ENCODE measurements around the gene CABP7.

The CABP7 gene

GRCh38 chr22:29703569-29704195 lies 16.1 kb upstream of the CABP7 start:
- H3K4me1 ChIP-seq (ENCODE audit: insufficient read depth, low read length), result peaks cover 30% of the 10 kb centered on the region
- H3K27ac ChIP-seq (ENCODE audit: low read length), result no peak overlapping the region
- H3K9ac ChIP-seq (ENCODE audit: low read depth, low read length), result no peak overlapping the region
- H3K9me3 ChIP-seq (ENCODE audit: insufficient read depth, low read depth, low read length), result no peaks in the 10 kb centered on the region
- H3K27me3 ChIP-seq (ENCODE audit: insufficient read depth, low read length), result peaks cover 65% of the 10 kb centered on the region
- H3K4me3 ChIP-seq (ENCODE audit: low read length), result peak overlapping the region; percentile 51
- no peaks in the 10 kb centered on the region for H3K36me3 ChIP-seq (ENCODE audit: insufficient read depth, low read depth, low read length)

DNA sequence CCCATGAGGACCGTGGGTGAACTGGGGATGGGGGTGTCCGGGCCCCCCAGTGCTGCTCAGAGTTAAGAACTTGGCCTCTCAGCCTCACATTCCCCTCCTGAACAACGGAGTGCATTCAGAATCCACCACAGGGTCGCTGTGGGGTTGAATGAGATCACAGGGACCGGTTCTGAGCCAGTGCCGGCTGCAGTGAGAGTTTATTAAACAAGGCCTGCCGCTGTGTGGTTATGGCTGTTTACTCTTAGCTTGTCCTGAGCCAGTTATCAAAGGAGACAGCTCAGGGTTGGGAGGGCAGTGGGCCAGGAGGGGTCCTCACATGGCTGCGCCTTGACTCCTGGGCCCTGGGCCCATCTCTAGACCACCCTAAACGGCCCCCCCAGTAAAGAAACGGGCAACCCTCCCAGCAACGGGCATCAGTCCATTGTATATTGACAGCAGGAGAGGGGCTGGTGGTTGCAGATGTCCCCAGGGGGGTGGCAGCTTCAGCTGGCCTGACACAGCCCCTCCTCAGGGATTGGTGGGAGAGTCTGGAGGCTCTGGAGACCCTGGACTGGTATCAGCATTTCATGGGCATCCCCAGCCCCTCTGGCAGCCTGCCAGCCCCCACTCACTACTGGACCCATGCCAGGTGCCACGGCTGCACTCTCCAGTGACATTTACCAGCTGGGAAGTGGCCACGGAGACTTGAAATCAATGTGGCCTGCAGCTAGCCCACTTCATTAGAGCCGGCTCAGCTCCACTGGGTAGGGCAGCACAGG lies 15.1 kb upstream of the CABP7 start:
- no peak overlapping the region for H3K4me3 ChIP-seq (ENCODE audit: low read length)
- H3K9me3 ChIP-seq (ENCODE audit: insufficient read depth, low read depth, low read length), result no peaks in the 10 kb centered on the region
- H3K27me3 ChIP-seq (ENCODE audit: insufficient read depth, low read length), result peaks cover 63% of the 10 kb centered on the region
- H3K9ac ChIP-seq (ENCODE audit: low read depth, low read length), result no peak overlapping the region
- no peak overlapping the region for H3K27ac ChIP-seq (ENCODE audit: low read length)
- H3K36me3 ChIP-seq (ENCODE audit: insufficient read depth, low read depth, low read length), result no peaks in the 10 kb centered on the region
- peaks cover 30% of the 10 kb centered on the region for H3K4me1 ChIP-seq (ENCODE audit: insufficient read depth, low read length)

DNA sequence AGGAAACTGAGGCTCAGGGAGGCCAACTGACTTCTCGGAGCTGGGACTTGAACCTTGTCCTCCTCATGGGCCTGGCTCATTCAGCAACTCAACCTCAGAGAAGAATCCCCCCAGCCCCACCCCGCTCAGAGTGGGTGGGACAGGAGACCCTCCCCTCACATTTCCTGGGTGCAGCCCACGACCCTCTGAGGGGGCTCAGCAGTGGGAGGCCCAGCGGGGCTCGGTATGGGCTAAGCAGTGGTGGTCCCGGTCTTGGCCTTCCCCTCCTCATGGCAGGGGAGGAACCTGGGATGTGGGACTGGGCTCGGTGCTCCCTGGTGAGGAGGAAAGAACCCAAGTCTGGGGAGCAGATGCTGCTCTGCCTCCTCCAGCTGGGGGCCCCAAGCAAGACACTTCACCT lies 14.2 kb upstream of the CABP7 start:
- Histone ChIP-seq H3K4me3 (ENCODE audit: low read length) (no peak overlapping the region), H3K4me1 (ENCODE audit: insufficient read depth, low read length) (peaks cover 24% of the 10 kb centered on the region), H3K27ac (ENCODE audit: low read length) (no peak overlapping the region), H3K9ac (ENCODE audit: low read depth, low read length) (no peak overlapping the region), H3K27me3 (ENCODE audit: insufficient read depth, low read length) (peaks cover 53% of the 10 kb centered on the region), H3K9me3 (ENCODE audit: insufficient read depth, low read depth, low read length) (no peaks in the 10 kb centered on the region), H3K36me3 (ENCODE audit: insufficient read depth, low read depth, low read length) (no peaks in the 10 kb centered on the region)

DNA sequence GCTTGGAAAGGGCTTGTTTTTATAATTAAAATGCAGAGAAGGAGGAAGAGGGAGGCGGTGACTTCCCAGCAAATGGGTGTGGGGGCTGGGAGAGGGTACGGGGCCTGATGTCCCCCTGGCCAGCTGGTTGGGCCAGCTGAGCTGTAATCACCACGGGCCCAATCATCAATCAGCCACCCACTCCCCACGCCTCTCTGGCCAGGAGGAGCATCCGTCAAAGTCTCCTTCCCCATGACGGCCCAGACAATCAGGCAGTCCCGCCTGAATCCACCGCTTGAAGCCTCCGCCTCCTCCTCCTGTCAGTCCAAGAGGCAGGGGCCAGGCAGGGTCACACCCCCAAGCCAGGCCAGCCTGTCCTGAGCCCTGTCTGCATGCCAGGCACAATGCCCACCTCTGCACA lies 13.3 kb upstream of the CABP7 start:
- H3K9ac ChIP-seq (ENCODE audit: low read depth, low read length), result no peak overlapping the region
- H3K27me3 ChIP-seq (ENCODE audit: insufficient read depth, low read length), result peaks cover 45% of the 10 kb centered on the region
- no peaks in the 10 kb centered on the region for H3K9me3 ChIP-seq (ENCODE audit: insufficient read depth, low read depth, low read length)
- H3K4me1 ChIP-seq (ENCODE audit: insufficient read depth, low read length), result peaks cover 20% of the 10 kb centered on the region
- no peak overlapping the region for H3K27ac ChIP-seq (ENCODE audit: low read length)
- no peaks in the 10 kb centered on the region for H3K36me3 ChIP-seq (ENCODE audit: insufficient read depth, low read depth, low read length)
- H3K4me3 ChIP-seq (ENCODE audit: low read length), result no peak overlapping the region

DNA sequence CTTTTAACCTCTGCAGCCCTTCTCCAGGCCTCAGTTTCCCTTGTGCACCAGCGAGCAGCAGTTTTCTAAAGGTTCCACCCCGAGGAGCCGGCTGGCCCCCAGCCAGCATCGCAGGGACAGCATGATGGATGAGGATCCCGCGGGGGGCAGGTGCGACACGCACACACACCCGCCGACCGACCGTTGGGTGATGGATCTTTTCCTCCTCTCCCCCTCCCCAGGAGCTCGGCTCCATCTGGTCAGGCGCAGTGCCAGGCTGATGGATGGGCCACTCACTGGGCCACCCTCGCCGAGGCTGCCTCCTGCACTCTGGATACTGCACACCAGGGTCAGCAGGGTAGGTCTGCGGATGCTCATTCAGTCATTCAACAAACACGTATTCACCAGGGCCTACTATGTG lies 12.8 kb upstream of the CABP7 start:
- H3K9ac ChIP-seq (ENCODE audit: low read depth, low read length), result no peak overlapping the region
- peaks cover 16% of the 10 kb centered on the region for H3K4me1 ChIP-seq (ENCODE audit: insufficient read depth, low read length)

GRCh38 chr22:29707471-29707870 lies 12.3 kb upstream of the CABP7 start:
- H3K4me1 ChIP-seq (ENCODE audit: insufficient read depth, low read length), result peaks cover 13% of the 10 kb centered on the region
- no peak overlapping the region for H3K27ac ChIP-seq (ENCODE audit: low read length)
- peaks cover 39% of the 10 kb centered on the region for H3K27me3 ChIP-seq (ENCODE audit: insufficient read depth, low read length)
- H3K9me3 ChIP-seq (ENCODE audit: insufficient read depth, low read depth, low read length), result no peaks in the 10 kb centered on the region
- no peak overlapping the region for H3K9ac ChIP-seq (ENCODE audit: low read depth, low read length)
- no peak overlapping the region for H3K4me3 ChIP-seq (ENCODE audit: low read length)
- H3K36me3 ChIP-seq (ENCODE audit: insufficient read depth, low read depth, low read length), result no peaks in the 10 kb centered on the region

More for the DNA sequence above, 12.8 kb upstream of the CABP7 start:
- no peak overlapping the region for H3K27ac ChIP-seq (ENCODE audit: low read length)
- H3K9me3 ChIP-seq (ENCODE audit: insufficient read depth, low read depth, low read length), result no peaks in the 10 kb centered on the region
- no peaks in the 10 kb centered on the region for H3K36me3 ChIP-seq (ENCODE audit: insufficient read depth, low read depth, low read length)
- H3K27me3 ChIP-seq (ENCODE audit: insufficient read depth, low read length), result peaks cover 40% of the 10 kb centered on the region
- H3K4me3 ChIP-seq (ENCODE audit: low read length), result no peak overlapping the region

DNA sequence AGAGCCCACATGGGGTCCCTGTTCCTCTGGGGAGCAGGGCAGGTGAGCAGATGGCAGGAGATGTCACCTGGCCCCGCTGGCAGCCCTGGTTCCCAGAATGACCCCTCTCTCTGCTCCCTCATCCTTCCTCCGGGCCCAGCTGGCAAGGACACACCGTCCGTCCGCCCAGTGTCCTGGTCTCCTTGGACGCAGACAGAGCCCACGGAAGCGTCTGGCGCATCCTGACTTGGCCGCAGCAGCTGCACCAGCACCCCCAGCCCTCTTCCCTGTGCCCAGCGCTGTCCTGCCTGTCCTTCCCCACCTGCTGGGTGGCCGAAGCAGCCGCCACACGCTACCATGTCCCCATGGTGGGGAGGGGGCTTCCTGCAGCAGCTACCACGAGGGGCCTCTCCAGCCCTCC lies 9.6 kb upstream of the CABP7 start:
- Histone ChIP-seq H3K4me3 (ENCODE audit: low read length) (no peak overlapping the region), H3K9me3 (ENCODE audit: insufficient read depth, low read depth, low read length) (no peaks in the 10 kb centered on the region), H3K9ac (ENCODE audit: low read depth, low read length) (no peak overlapping the region), H3K4me1 (ENCODE audit: insufficient read depth, low read length) (no peaks in the 10 kb centered on the region), H3K27me3 (ENCODE audit: insufficient read depth, low read length) (peaks cover 21% of the 10 kb centered on the region), H3K27ac (ENCODE audit: low read length) (no peak overlapping the region), H3K36me3 (ENCODE audit: insufficient read depth, low read depth, low read length) (no peaks in the 10 kb centered on the region)

DNA sequence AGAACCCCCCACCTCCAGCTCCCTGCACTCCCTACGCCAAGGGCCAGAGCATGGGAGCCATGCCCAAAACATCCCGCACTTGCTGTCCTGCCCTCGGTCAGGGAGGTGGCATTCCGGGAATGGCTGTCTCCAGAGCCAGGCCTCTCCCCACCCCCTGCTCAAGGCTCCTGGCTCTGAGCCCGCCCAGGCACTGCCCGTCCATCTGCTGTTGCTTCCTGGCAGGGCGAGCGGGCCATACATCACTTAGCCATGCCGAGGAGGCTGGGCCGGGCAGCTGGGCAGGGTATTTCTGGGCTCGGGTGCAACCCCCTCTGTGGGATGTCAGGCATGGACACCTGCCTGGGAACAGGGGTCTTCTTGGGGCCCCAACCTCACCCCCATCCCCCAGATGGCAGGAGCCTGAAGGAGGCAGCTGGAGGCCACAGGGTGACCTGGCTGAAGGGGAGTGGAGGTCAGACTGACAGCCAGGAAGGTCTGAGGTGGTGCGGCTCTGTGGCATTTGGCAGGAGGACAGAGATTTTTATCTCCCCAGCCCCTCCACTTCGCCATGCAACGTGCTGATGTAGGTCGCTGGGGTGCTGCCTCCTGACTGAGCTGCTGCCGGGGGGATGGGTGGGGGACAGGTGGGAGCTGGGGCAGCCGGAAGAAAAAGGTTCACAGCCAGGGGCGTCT lies 8.7 kb upstream of the CABP7 start:
- H3K9ac ChIP-seq (ENCODE audit: low read depth, low read length), result no peak overlapping the region
- H3K27me3 ChIP-seq (ENCODE audit: insufficient read depth, low read length), result peaks cover 13% of the 10 kb centered on the region
- no peak overlapping the region for H3K4me3 ChIP-seq (ENCODE audit: low read length)
- H3K4me1 ChIP-seq (ENCODE audit: insufficient read depth, low read length), result no peaks in the 10 kb centered on the region
- H3K36me3 ChIP-seq (ENCODE audit: insufficient read depth, low read depth, low read length), result no peaks in the 10 kb centered on the region
- no peaks in the 10 kb centered on the region for H3K9me3 ChIP-seq (ENCODE audit: insufficient read depth, low read depth, low read length)
- H3K27ac ChIP-seq (ENCODE audit: low read length), result no peak overlapping the region

GRCh38 chr22:29712119-29712518 lies 7.7 kb upstream of the CABP7 start:
- H3K4me1 ChIP-seq (ENCODE audit: insufficient read depth, low read length), result no peaks in the 10 kb centered on the region
- H3K36me3 ChIP-seq (ENCODE audit: insufficient read depth, low read depth, low read length), result no peaks in the 10 kb centered on the region
- H3K27me3 ChIP-seq (ENCODE audit: insufficient read depth, low read length), result peaks cover 16% of the 10 kb centered on the region
- H3K27ac ChIP-seq (ENCODE audit: low read length), result no peak overlapping the region
- H3K9me3 ChIP-seq (ENCODE audit: insufficient read depth, low read depth, low read length), result no peaks in the 10 kb centered on the region
- no peak overlapping the region for H3K4me3 ChIP-seq (ENCODE audit: low read length)
- no peak overlapping the region for H3K9ac ChIP-seq (ENCODE audit: low read depth, low read length)

- H3K4me3 ChIP-seq (ENCODE audit: low read length), result no peak overlapping the region
- H3K9ac ChIP-seq (ENCODE audit: low read depth, low read length), result no peak overlapping the region
- H3K36me3 ChIP-seq (ENCODE audit: insufficient read depth, low read depth, low read length), result no peaks in the 10 kb centered on the region
- H3K27me3 ChIP-seq (ENCODE audit: insufficient read depth, low read length), result peaks cover 24% of the 10 kb centered on the region
- no peak overlapping the region for H3K27ac ChIP-seq (ENCODE audit: low read length)
- no peaks in the 10 kb centered on the region for H3K9me3 ChIP-seq (ENCODE audit: insufficient read depth, low read depth, low read length)
- H3K4me1 ChIP-seq (ENCODE audit: insufficient read depth, low read length), result no peaks in the 10 kb centered on the region
Measured at GRCh38 chr22:29713156-29713727, 6.6 kb upstream of the CABP7 start.

- Histone ChIP-seq H3K9me3 (ENCODE audit: insufficient read depth, low read depth, low read length) (no peaks in the 10 kb centered on the region), H3K27me3 (ENCODE audit: insufficient read depth, low read length) (peaks cover 40% of the 10 kb centered on the region), H3K4me3 (ENCODE audit: low read length) (no peak overlapping the region), H3K36me3 (ENCODE audit: insufficient read depth, low read depth, low read length) (no peaks in the 10 kb centered on the region), H3K9ac (ENCODE audit: low read depth, low read length) (no peak overlapping the region), H3K27ac (ENCODE audit: low read length) (no peak overlapping the region), H3K4me1 (ENCODE audit: insufficient read depth, low read length) (no peaks in the 10 kb centered on the region)
Measured at GRCh38 chr22:29715240-29715639, 4.6 kb upstream of the CABP7 start.
